ENCODE data around the gene PCDH15.
A peak's percentile ranks its signal among the peaks of the same experiment; 100 is the strongest.
"Not testable (repeated sequence)": the region's sequence is repeated elsewhere in the genome, so short reads cannot be mapped to it uniquely, and the experiment has no call there.

Gene PCDH15

GRCh38 chr10:54531296-54531695, 269.7 kb downstream of the PCDH15 start:
- no peak for DNase-seq

DNA sequence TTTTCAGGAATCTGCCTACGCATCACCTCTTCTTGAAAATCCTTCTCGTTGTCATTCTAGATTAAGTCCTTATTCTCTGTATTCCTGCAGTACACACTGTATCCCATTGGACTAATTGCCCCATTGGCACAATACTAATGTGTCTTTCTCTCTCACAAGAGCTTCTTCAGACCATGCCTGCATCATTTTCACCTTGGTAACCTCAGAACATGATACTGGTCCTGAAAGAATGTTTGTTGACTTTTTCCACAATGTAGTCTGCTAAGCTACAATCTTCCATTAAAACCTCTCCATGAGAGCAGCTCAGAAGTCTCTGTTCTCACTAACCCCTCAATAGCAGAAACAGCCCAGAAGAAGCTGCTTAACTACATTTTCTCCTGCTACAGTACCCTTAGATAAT, 270.7 kb downstream of the PCDH15 start:
- no peak for DNase-seq

- DNase-seq, result no peak
Measured at GRCh38 chr10:54525816-54526215, 275.2 kb downstream of the PCDH15 start.

DNA sequence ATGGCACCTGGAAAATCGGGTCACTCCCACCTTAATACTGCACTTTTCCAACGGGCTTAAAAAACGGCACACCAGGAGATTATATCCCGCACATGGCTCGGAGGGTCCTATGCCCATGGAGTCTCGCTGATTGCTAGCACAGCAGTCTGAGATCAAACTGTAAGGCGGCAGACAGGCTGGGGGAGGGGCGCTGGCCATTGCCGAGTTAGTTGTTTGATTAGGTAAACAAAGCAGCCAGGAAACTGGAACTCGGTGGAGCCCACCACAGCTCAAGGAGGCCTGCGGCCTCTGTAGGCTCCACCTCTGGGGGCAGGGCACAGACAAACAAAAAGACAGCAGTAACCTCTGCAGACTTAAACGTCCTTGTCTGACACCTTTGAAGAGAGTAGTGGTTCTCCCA, 285.8 kb downstream of the PCDH15 start:
- DNase-seq, result not testable (repeated sequence)

DNA sequence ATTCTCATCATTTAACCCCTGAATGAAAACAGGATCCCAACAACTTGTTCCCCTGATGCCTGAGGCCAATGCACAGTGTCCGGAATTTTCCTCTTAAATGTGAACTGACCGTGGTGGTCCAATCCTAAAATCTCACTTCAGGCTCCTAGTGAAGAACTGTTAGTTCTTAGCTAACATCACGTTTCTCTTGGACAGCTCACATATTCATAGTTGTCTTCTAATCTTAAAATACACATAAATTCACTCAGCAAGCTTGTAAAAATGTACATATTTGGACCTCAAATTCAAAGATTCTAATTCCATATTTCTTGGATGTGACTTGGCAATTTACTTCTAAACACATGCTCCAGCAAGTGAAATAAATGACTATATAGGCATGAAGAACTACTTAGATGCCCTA, 297.2 kb downstream of the PCDH15 start:
- no peak for DNase-seq

DNA sequence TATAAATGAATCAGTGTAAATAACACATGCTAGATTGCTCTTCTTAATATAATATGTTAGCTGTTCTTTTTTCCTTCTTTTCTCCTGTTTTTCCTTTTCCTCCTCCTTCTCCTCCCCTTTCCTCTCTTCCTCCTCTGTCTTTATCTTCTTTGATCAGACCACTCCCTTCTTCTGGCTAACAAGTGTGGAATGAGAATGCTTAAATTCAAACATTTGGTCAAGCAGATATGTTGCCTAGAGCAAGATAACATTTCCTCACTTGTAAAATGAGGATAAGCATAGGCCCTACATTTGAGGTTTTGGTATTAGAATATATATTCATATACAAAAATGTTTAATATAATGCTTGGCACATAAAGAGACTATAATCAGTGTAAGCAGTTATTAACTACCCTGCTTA, 299.1 kb downstream of the PCDH15 start:
- DNase-seq, result no peak

DNA sequence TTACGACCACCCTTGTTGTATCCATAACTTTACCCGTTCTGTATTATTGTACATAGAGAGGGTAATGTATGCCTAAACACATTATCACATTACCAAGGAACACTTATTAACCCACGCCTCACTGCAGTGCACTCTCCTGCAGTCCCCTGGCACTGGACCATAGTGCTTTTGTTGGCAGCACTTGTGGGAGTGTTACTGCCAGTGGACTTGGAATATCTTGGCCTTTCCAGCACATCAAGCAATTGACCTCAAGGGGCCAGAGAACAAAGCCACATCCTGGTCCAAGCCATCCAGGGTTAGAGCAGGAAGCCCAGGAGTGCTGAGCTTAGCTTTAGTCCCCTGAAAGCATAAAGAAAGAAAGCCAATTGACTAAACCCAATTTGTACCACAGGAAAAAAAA, 304.2 kb downstream of the PCDH15 start:
- no peak for DNase-seq

DNA sequence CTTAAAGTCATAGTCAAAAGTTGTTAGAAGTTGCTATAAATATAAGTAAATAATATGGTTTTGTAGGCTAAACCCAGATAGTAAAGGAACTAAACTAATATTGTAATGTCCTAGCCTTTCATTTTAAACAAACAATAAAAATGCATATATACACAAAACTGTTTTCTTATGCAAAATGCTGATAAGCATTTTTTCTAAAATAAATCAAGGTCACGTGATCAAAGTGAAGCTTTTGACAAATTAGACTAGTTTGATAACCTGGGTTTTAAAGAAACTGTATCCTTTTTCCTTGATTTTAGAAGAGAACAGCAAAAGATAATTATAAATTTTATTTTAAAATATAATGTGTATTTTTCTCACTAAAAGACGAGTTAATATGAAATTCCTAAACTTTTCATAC, 313.3 kb downstream of the PCDH15 start:
- DNase-seq, result no peak

- DNase-seq, result no peak
Measured at GRCh38 chr10:54485971-54486370, 315.1 kb downstream of the PCDH15 start.

DNA sequence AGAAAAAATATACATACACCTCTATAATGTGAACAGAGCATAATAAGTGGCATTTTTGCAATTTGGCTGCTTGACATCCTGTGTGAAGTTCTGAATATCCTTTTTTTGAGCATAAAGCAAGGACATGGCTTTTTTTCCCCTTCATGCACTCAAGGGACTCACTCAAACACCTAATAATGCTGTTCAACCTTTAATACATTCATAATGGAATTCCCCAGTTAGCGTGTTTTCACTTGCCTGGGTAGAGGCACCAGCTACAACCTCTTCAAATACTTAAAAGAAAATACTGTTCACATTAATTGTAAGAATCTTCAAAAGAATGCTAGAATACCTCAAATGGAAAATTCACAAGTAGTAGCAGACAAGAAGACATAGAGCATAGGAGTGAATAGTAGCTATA, 316.8 kb downstream of the PCDH15 start:
- no peak for DNase-seq

GRCh38 chr10:54478601-54479000, 322.4 kb downstream of the PCDH15 start:
- no peak for DNase-seq

GRCh38 chr10:54477738-54478137, 323.3 kb downstream of the PCDH15 start:
- no peak for DNase-seq

DNA sequence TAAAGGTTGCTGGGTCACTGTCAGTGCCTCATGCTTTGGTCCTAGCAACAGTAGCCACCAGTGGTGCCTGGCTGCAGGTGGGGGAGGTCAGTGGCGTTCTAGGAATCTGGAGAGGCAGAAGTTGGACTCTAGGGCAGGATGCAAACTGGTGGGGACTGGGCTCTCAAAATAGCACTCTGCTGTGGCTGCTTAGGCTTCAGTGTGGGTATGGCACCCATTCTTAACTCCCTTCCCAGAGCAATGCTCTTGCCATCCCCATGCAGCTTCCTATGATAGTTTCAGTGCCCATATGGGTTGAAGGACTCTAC, 330.8 kb downstream of the PCDH15 start:
- DNase-seq, result no peak

- DNase-seq, result no peak
Measured at GRCh38 chr10:54469587-54470323, 331.3 kb downstream of the PCDH15 start.

DNA sequence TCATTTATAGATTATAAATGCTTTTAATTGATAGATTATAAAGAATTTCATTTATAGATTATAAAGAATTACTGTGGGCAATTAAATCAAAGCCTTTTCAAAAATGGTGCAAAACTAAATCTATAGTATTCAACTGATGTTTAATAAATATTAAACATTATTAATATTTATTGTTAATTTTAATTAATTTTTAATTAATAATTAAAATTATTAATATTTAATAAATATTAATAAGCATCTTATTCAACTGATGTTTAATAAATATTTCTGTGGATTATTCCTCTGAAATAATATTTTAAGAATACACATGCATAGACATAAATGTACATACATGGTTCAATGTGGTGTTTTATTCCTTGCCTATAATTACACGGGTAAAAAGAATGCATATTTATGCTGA, 346.8 kb downstream of the PCDH15 start:
- DNase-seq, result no peak

DNA sequence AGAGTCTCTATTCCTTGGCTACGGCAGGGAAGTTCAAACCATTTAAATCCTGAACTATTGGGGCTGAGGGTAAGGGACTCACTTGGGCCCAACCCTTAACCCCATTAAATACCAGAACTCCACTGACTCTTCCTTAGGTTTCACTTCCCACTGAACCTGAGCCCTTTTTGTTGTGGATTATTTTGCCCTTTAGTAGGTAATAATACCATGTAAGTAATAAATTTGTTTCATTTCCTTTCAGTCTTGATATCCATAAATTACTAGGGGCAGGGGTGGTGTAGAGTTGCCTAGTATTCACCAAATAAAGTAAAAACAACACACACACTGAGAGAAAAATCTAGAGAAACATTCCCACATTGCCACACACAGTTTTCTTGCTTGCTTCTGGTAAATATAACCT, 352.0 kb downstream of the PCDH15 start:
- no peak for DNase-seq

DNA sequence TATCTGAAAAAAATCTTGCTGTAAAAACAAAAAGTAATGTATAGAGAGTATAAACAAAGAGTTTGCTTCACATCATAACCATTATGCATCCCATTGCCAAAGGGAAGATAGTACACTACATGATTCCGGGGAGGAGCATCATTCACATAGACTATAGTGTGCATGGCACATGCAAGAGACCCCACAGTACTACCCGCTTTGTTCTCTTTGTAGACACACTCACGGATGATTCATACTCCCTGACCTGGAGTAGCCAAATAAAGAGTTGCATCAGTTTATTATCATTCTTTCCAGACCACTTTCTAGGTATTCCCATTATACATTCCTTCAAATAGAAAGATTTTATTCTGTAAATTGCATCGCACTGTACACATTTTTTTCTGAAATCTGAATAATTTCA, 356.9 kb downstream of the PCDH15 start:
- DNase-seq, result no peak

- peak; percentile 76 for DNase-seq
Measured at GRCh38 chr10:54441275-54441674, 359.8 kb downstream of the PCDH15 start.

GRCh38 chr10:54434782-54435181, 366.2 kb downstream of the PCDH15 start:
- DNase-seq, result no peak

- DNase-seq, result no peak
Measured at GRCh38 chr10:54415483-54415882, 385.5 kb downstream of the PCDH15 start.

GRCh38 chr10:54402576-54402975, 398.5 kb downstream of the PCDH15 start:
- peak; percentile 35 for DNase-seq

GRCh38 chr10:54396031-54396430, 405.0 kb downstream of the PCDH15 start:
- no peak for DNase-seq

DNA sequence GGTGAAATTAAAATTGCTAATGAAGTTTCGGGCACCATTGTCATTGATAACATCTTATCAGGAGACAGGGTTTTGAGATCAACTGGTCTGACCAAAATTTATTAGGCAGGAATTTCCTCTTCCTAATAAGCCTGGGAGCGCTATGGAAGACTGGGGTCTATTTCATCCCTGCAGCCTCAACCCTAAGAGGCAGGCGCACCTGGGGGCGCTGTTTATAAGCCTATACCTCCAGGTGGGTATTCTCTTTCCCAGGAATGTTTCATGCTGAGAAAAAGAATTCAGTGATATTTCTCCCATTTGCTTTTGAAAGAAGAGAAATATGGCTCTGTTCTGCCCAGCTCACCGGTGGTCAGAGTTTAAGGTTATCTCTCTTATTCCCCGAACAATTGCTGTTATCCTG, 406.4 kb downstream of the PCDH15 start:
- not testable (repeated sequence) for DNase-seq

DNA sequence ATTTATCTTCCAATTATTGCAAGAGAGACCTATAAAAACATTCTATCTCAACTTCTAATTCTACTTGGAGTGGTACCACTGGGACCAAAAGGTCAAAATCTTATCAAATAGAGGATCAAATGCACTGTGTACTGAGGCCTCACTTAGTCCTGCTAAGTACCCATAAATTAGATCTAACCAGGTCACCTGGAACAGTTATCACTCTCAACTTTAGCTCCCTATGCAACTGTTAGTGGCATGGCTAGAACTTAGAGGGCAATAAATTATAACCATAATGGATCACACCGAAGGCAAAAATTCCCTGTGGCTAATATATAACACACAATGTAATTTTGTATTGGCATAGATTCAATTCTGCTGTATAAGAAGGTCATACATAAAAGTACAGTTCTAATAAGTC, 428.9 kb downstream of the PCDH15 start:
- no peak for DNase-seq

GRCh38 chr10:54368984-54369383, 432.0 kb downstream of the PCDH15 start:
- no peak for DNase-seq

- no peak for DNase-seq
Measured at GRCh38 chr10:54363390-54363789, 437.6 kb downstream of the PCDH15 start.
